Measurements from ENCODE around the gene CASP10. TPM values are rescaled to one million over a fixed set of nuclear protein-coding genes. Genes with fewer than 3 reads are reported as not detected.

Gene CASP10
- 5.3 and 6.8 TPM in 2 replicates for total RNA-seq

GRCh38 chr2:201182650-201183364, at the start of gene CASP10:
TSS of gene CASP10 (plus strand) at chr2:201183141. CDS start at chr2:201185778, 2,637 bp downstream.

GRCh38 chr2:201260302-201260800, 77.4 kb downstream of the CASP10 start, which contains the start of gene CASP8:
TSS of gene CASP8 (plus strand) at chr2:201260536. CDS start at chr2:201266487, 5,951 bp downstream.

Other genes with a start within 250 kb of the CASP10 start
- 13.6 and 14.5 TPM in 2 replicates for gene ORC2, start 219.5 kb upstream of the CASP10 start, total RNA-seq
- gene HYCC2, start 111.5 kb upstream of the CASP10 start, total RNA-seq = 9.0 and 10.6 TPM in 2 replicates
- 35.9 and 48.2 TPM in 2 replicates for gene NDUFB3, start 111.1 kb upstream of the CASP10 start, total RNA-seq
- gene CFLAR, start 67.0 kb upstream of the CASP10 start, total RNA-seq = 76.5 and 88.1 TPM in 2 replicates
- 12.3 and 22.2 TPM in 2 replicates for gene CASP8, start 77.4 kb downstream of the CASP10 start, total RNA-seq
- 1.3 and 2.5 TPM in 2 replicates for gene FLACC1, start 174.2 kb downstream of the CASP10 start, total RNA-seq

Measured in smooth muscle cell of the pulmonary artery (primary cell).